PC-9 (cell line): ENCODE measurements around the gene AFG1L. TPM values are rescaled to one million over a fixed set of nuclear protein-coding genes. Genes with fewer than 3 reads are reported as not detected.

ENCODE experiments used
- BruUV-seq: library from RNA; stranded (reverse); fragments of 400-500 nt; replicated peaks from 2 replicates; lab custom pipeline; 2021; lab: Mats Ljungman, UMichigan
- CTCF ChIA-PET: fragments of 300-600 bp; sonication (Branson Sonifier 250); formaldehyde crosslinking; loops from one replicate; lab custom pipeline; 2022; ENCODE audit warnings: antibody characterized with exemption; lab: Charles Lee
- POLR2A ChIA-PET: fragments of 300-600 bp; sonication (Branson Sonifier 250); formaldehyde crosslinking; loops from one replicate; lab custom pipeline; 2022; ENCODE audit warnings: antibody characterized with exemption; ENCODE audit not compliant: unreplicated experiment; lab: Charles Lee
- DNase-seq, 2 experiments: peaks; one replicate each; pipeline versions ENCODE4 v3.0.0 to v3.0.0-alpha.2; 2015 to 2022; ENCODE audit warnings: mixed read lengths in 1 of 2
- H2AFZ ChIP-seq: fragments of 200-600 bp; sonication (generic); 2 replicates; pipeline ENCODE4 v1.8.1; 2017; ENCODE audit warnings: antibody characterized with exemption
- H3F3A ChIP-seq: fragments of 200-600 bp; sonication (generic); 2 replicates; pipeline ENCODE4 v1.8.1; 2017; ENCODE audit warnings: antibody characterized with exemption, mild to moderate bottlenecking, low read depth; ENCODE audit not compliant: insufficient read depth
- H3K27ac ChIP-seq: fragments of 200-600 bp; sonication (generic); 2 replicates; pipeline ENCODE4 v1.6.1; 2016; ENCODE audit warnings: mixed run types
- H3K27me3 ChIP-seq: fragments of 200-600 bp; sonication (generic); 2 replicates; pipeline ENCODE4 v1.6.1; 2016; ENCODE audit warnings: low read depth, mixed run types; ENCODE audit not compliant: insufficient read depth
- H3K36me3 ChIP-seq: fragments of 200-600 bp; sonication (generic); 2 replicates; pipeline ENCODE4 v1.6.1; 2016; ENCODE audit warnings: low read depth, mixed run types
- H3K4me1 ChIP-seq: fragments of 200-600 bp; sonication (generic); replicated peaks from 2 replicates; pipeline ENCODE4 v1.6.1; 2016; ENCODE audit warnings: mixed run types; ENCODE audit not compliant: insufficient read depth
- H3K4me2 ChIP-seq: fragments of 200-600 bp; sonication (generic); 2 replicates; pipeline ENCODE4 v1.6.1; 2017; ENCODE audit warnings: mixed run types
- H3K4me3 ChIP-seq: fragments of 200-600 bp; sonication (generic); 2 replicates; pipeline ENCODE4 v1.6.1; 2016; ENCODE audit warnings: mixed run types
- H3K79me2 ChIP-seq: fragments of 200-600 bp; sonication (generic); 2 replicates; pipeline ENCODE4 v1.6.1; 2017; ENCODE audit warnings: low read depth, mixed run types
- H3K9me2 ChIP-seq: fragments of 200-600 bp; sonication (generic); 2 replicates; pipeline ENCODE4 v1.8.1; 2017; ENCODE audit warnings: mild to moderate bottlenecking; ENCODE audit not compliant: insufficient read depth
- H3K9me3 ChIP-seq: fragments of 200-600 bp; sonication (generic); 2 replicates; pipeline ENCODE4 v1.8.1; 2016; ENCODE audit warnings: low read depth; ENCODE audit not compliant: insufficient read depth
- H4K20me1 ChIP-seq: fragments of 200-600 bp; sonication (generic); 2 replicates; pipeline ENCODE4 v1.8.1; 2017; ENCODE audit not compliant: insufficient read depth
- CTCF ChIP-seq: fragments of 200-600 bp; sonication (generic); conservative IDR thresholded peaks from 2 replicates; pipeline ENCODE4 v1.6.1; 2017; ENCODE audit warnings: mixed run types, antibody characterized with exemption, mild to moderate bottlenecking, moderate library complexity
- EZH2 ChIP-seq: fragments of 200-600 bp; sonication (generic); IDR thresholded peaks from 2 replicates; pipeline ENCODE4 v1.8.0; 2017; ENCODE audit warnings: antibody characterized with exemption, low read depth
- intact Hi-C: fragments of 100-400 bp; cut with micrococcal nuclease; formaldehyde crosslinking; loops from one replicate; pipeline ENCODE4 v1.10.0; 2022; ENCODE audit not compliant: unreplicated experiment
- total RNA-seq: library from RNA; stranded (reverse); gene quantifications from 2 replicates; pipeline ENCODE4 v1.2.3, GENCODE V29; 2021

The AFG1L gene
- total RNA-seq, 1 experiment from 2014 or later, result 8.9 TPM

GRCh38 chr6:108438918-108439317 lies 144.1 kb downstream of the AFG1L start:
- H3F3A ChIP-seq, result no peaks in the 10 kb centered on the region
- H2AFZ ChIP-seq, result no peak overlapping the region
- ChIA-PET POLR2A (no interaction called here), CTCF (no interaction called here)
- DNase-seq, result no peak
- no peak overlapping the region for H3K27ac ChIP-seq
- H3K79me2 ChIP-seq, result no peaks in the 10 kb centered on the region
- H3K4me3 ChIP-seq, result no peak overlapping the region
- TF ChIP-seq CTCF, result no peak
- TF ChIP-seq EZH2, result no peak
- no TSS peak for BruUV-seq
- no peaks in the 10 kb centered on the region for H3K4me1 ChIP-seq
- H3K27me3 ChIP-seq, result no peaks in the 10 kb centered on the region
- intact Hi-C loops, result no loop called here
- H4K20me1 ChIP-seq, result no peaks in the 10 kb centered on the region
- H3K9me2 ChIP-seq, result no peaks in the 10 kb centered on the region
- H3K4me2 ChIP-seq, result no peak overlapping the region
- H3K36me3 ChIP-seq, result no peaks in the 10 kb centered on the region
- H3K9me3 ChIP-seq, result no peaks in the 10 kb centered on the region

- H3K27ac ChIP-seq, result no peak overlapping the region
- H3K27me3 ChIP-seq, result no peaks in the 10 kb centered on the region
- CTCF ChIA-PET, result no interaction called here
- no peaks in the 10 kb centered on the region for H3K9me2 ChIP-seq
- intact Hi-C loops, result no loop called here
- no TSS peak for BruUV-seq
- no peak for DNase-seq
- POLR2A ChIA-PET, result no interaction called here
- no peaks in the 10 kb centered on the region for H3F3A ChIP-seq
- no peak overlapping the region for H2AFZ ChIP-seq
- H3K4me2 ChIP-seq, result no peak overlapping the region
- no peaks in the 10 kb centered on the region for H3K4me1 ChIP-seq
- no peaks in the 10 kb centered on the region for H3K79me2 ChIP-seq
- H3K36me3 ChIP-seq, result no peaks in the 10 kb centered on the region
- TF ChIP-seq CTCF (no peak), EZH2 (no peak)
- H3K9me3 ChIP-seq, result no peaks in the 10 kb centered on the region
- no peaks in the 10 kb centered on the region for H4K20me1 ChIP-seq
- H3K4me3 ChIP-seq, result no peak overlapping the region
Observed at GRCh38 chr6:108441141-108441540, 146.3 kb downstream of the AFG1L start.

- Histone ChIP-seq H3F3A (no peaks in the 10 kb centered on the region), H4K20me1 (no peaks in the 10 kb centered on the region), H3K27me3 (no peaks in the 10 kb centered on the region), H3K36me3 (no peaks in the 10 kb centered on the region), H2AFZ (no peak overlapping the region), H3K79me2 (no peaks in the 10 kb centered on the region), H3K9me2 (no peaks in the 10 kb centered on the region), H3K4me2 (no peak overlapping the region), H3K27ac (no peak overlapping the region), H3K9me3 (no peaks in the 10 kb centered on the region), H3K4me1 (no peaks in the 10 kb centered on the region), H3K4me3 (no peak overlapping the region)
- CTCF ChIA-PET, result no interaction called here
- TF ChIP-seq EZH2 (no peak), CTCF (no peak)
- no peak for DNase-seq
- POLR2A ChIA-PET, result no interaction called here
- BruUV-seq, result no TSS peak
- intact Hi-C loops, result no loop called here
Observed at GRCh38 chr6:108442770-108443520, 148.1 kb downstream of the AFG1L start.
